Measurements from ENCODE around the gene UGGT2. TPM values are rescaled to one million over a fixed set of nuclear protein-coding genes. Genes with fewer than 3 reads are reported as not detected.
"Not testable (repeated sequence)": the region's sequence is repeated elsewhere in the genome, so short reads cannot be mapped to it uniquely, and the experiment has no call there.

UGGT2 gene
- total RNA-seq, 1 donor from 2014 or later = 45.1 TPM

GRCh38 chr13:95870421-95870820 lies 182.8 kb downstream of the UGGT2 start:
- Mint-ChIP-seq H3K4me3 (ENCODE audit: low read depth) (no peak overlapping the region), H3K4me1 (ENCODE audit: low read depth) (no peaks in the 10 kb centered on the region), H3K9me3 (ENCODE audit: low read depth) (no peaks in the 10 kb centered on the region), H3K27me3 (no peaks in the 10 kb centered on the region), H3K27ac (no peak overlapping the region), H3K36me3 (ENCODE audit: insufficient read depth) (peaks cover 15% of the 10 kb centered on the region)
- TF ChIP-seq CTCF (IDR thresholded peaks at IDR 0.05; ENCODE audit: unreplicated experiment) = no peak
- DNase-seq (ENCODE audit: low spot score, unreplicated experiment) = no peak

DNA sequence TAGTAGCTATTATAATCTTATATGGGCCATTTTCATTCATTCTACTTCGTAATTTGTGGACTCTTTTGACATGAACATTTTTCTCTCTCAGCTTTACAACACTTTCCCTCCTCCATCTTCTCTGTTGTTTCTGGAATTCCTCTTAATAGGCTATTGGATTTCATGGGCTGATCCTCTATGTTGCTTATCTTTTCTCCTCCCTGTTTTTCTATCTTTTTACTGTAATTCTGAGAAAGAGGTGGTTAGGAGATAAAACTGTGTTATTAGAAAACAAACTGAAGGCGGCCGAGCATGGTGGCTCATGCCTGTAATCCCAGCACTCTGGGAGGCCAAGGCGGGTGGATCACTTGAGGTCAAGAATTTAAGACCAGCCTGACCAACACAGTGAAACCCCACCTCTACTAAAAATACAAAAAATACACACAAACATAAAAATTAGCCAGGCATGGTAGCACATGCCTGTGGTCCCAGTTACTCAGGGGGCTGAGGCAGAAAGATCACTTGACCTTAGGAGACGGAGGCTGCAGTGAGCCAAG lies 188.1 kb downstream of the UGGT2 start:
- Mint-ChIP-seq H3K27me3 (no peaks in the 10 kb centered on the region), H3K27ac (no peak overlapping the region), H3K9me3 (ENCODE audit: low read depth) (no peaks in the 10 kb centered on the region), H3K4me3 (ENCODE audit: low read depth) (no peak overlapping the region), H3K36me3 (ENCODE audit: insufficient read depth) (peaks cover 18% of the 10 kb centered on the region), H3K4me1 (ENCODE audit: low read depth) (no peaks in the 10 kb centered on the region)
- no peak for TF ChIP-seq CTCF (IDR thresholded peaks at IDR 0.05; ENCODE audit: unreplicated experiment)
- DNase-seq (ENCODE audit: low spot score, unreplicated experiment) = no peak

DNA sequence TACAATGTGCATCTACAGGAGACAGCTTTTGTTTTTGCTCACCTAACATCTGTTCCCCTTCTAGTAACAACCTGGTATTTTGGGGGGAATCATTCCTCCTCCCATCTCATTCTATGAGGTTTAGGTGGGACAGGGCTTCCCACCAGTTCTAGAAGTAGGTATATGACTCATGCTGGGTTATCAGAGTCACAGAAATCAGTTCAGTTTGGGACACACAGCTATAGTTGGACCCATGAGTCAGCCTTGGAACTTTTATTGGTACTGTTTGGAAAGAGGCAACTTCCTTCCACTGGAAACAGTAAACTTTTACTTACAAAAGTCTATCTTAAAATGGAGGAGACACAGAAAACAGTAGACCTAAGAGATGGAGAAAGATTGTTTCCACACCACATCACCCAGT lies 190.8 kb downstream of the UGGT2 start:
- H3K4me1 Mint-ChIP-seq (ENCODE audit: low read depth) = no peaks in the 10 kb centered on the region
- TF ChIP-seq CTCF (IDR thresholded peaks at IDR 0.05; ENCODE audit: unreplicated experiment) = no peak
- DNase-seq (ENCODE audit: low spot score, unreplicated experiment) = no peak
- peaks cover 13% of the 10 kb centered on the region for H3K36me3 Mint-ChIP-seq (ENCODE audit: insufficient read depth)
- H3K27ac Mint-ChIP-seq = no peak overlapping the region
- no peak overlapping the region for H3K4me3 Mint-ChIP-seq (ENCODE audit: low read depth)
- no peaks in the 10 kb centered on the region for H3K9me3 Mint-ChIP-seq (ENCODE audit: low read depth)
- no peaks in the 10 kb centered on the region for H3K27me3 Mint-ChIP-seq

DNA sequence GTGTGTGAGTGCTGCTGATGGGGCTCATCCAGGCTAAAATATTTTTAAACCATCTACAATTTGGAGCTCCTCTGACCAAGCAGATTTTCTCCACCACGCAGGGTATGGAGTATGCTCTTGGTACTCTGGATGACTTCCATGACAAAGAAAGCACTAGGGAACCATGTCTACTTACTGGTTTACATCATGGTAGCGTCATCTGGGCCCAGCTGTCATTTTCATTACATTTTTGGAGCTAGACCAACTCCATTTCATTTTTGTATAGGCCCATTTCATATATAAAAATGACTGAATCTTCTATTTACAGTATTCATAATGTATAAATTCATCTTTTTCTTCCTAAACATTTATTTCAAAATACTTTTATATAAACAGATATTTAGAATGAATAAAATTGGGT lies 191.9 kb downstream of the UGGT2 start:
- no peak for DNase-seq (ENCODE audit: low spot score, unreplicated experiment)
- no peak overlapping the region for H3K27ac Mint-ChIP-seq
- H3K27me3 Mint-ChIP-seq = no peaks in the 10 kb centered on the region
- no peaks in the 10 kb centered on the region for H3K4me1 Mint-ChIP-seq (ENCODE audit: low read depth)
- H3K9me3 Mint-ChIP-seq (ENCODE audit: low read depth) = no peaks in the 10 kb centered on the region
- no peak for TF ChIP-seq CTCF (IDR thresholded peaks at IDR 0.05; ENCODE audit: unreplicated experiment)
- H3K36me3 Mint-ChIP-seq (ENCODE audit: insufficient read depth) = peaks cover 13% of the 10 kb centered on the region
- no peak overlapping the region for H3K4me3 Mint-ChIP-seq (ENCODE audit: low read depth)

DNA sequence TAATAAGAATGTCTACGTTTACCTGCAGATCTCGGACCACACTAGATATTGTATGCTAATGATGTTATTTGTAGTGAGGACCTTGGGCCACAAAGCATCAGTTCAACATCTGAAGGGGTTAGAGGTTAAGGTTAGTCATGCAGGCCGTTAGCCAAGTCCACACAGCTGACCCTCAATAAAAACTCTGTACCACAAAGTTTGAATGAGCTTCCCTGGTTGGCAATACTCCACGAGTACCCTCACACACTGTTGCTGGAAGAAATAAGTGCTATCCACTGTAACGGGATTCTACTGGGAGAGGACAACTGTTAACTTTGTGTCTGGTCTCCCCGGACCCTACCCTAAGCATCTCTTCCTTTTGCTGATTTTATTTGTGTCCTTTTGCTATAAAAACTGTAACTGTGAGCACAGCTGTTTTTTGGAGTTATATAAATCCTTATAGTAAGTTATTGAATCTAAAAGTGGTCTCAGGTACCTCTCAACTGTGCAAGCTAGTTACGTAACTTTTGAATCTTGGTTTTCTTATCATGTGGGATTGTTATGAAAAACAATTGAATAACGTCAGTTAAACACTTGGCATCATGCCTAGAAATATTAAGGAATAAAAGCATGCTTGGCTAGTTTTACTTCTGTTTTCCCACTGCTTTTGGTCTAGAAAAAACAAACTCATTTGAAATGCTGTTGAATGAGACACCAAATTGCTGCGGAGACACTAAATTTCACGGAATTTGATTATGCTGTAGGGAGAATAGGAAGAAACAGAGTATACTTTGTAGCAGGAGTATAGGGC lies 194.7 kb downstream of the UGGT2 start:
- Mint-ChIP-seq H3K4me1 (ENCODE audit: low read depth) (no peaks in the 10 kb centered on the region), H3K27ac (no peak overlapping the region), H3K4me3 (ENCODE audit: low read depth) (no peak overlapping the region), H3K36me3 (ENCODE audit: insufficient read depth) (peaks cover 17% of the 10 kb centered on the region), H3K27me3 (no peaks in the 10 kb centered on the region), H3K9me3 (ENCODE audit: low read depth) (no peaks in the 10 kb centered on the region)
- DNase-seq (ENCODE audit: low spot score, unreplicated experiment) = no peak
- no peak for TF ChIP-seq CTCF (IDR thresholded peaks at IDR 0.05; ENCODE audit: unreplicated experiment)

- H3K9me3 Mint-ChIP-seq (ENCODE audit: low read depth) = peaks cover 41% of the 10 kb centered on the region
- not testable (repeated sequence) for H3K27ac Mint-ChIP-seq; H3K4me1 Mint-ChIP-seq (ENCODE audit: low read depth); H3K4me3 Mint-ChIP-seq (ENCODE audit: low read depth); DNase-seq (ENCODE audit: low spot score, unreplicated experiment); H3K27me3 Mint-ChIP-seq
- H3K36me3 Mint-ChIP-seq (ENCODE audit: insufficient read depth) = peaks cover 59% of the 10 kb centered on the region
Observed at GRCh38 chr13:95845656-95846055, 207.5 kb downstream of the UGGT2 start.
